Adrenal gland (tissue), 12 donors: ENCODE measurements around the gene ARHGAP25. TPM values are rescaled to one million over a fixed set of nuclear protein-coding genes. Genes with fewer than 3 reads are reported as not detected.

ENCODE experiments used
- DNase-seq, 7 donors: peaks; one replicate each; pipeline ENCODE4 v3.0.0-alpha.2; 2019 to 2020
- H3K27ac ChIP-seq, 5 donors: fragments of 200-600 bp; sonication (generic) in 4 of 5; 1 replicate in 3 of 5; 2 replicates in 2 of 5; pipeline versions ENCODE4 v1.5.1 to v1.8.0; 2016 to 2020; ENCODE audit warnings: mild to moderate bottlenecking in 1 of 5
- H3K27me3 ChIP-seq: fragments of 200-600 bp; 2 replicates; pipeline ENCODE4 v1.8.0; 2021
- H3K36me3 ChIP-seq, 2 donors: fragments of 200-600 bp; replicated peaks in 1 of 2; 1 replicate in 1 of 2; 2 replicates in 1 of 2; pipeline versions ENCODE4 v1.5.1 to v1.8.0; 2018 to 2022
- H3K4me1 ChIP-seq, 2 donors: fragments of 200-600 bp; replicated peaks in 1 of 2; 1 replicate in 1 of 2; 2 replicates in 1 of 2; pipeline versions ENCODE4 v1.5.1 to v1.8.0; 2018 to 2021
- H3K4me3 ChIP-seq, 4 donors: fragments of 200-600 bp; sonication (generic) in 3 of 4; one replicate each; pipeline ENCODE4 v1.5.1; 2016 to 2018
- H3K9me3 ChIP-seq, 3 donors: fragments of 200-600 bp; sonication (generic) in 1 of 3; replicated peaks in 1 of 3; 1 replicate in 2 of 3; 2 replicates in 1 of 3; pipeline versions ENCODE4 v1.5.1 to v1.8.0; 2016 to 2021
- POLR2A ChIP-seq, 2 donors: fragments of 450-650 bp; IDR thresholded peaks; one replicate each; pipeline ENCODE4 v1.6.1; 2017; ENCODE audit warnings: antibody characterized with exemption in 2 of 2, mild to moderate bottlenecking in 2 of 2, moderate library complexity in 1 of 2
- WGBS, 4 donors: extraction: QIAGEN DNeasy Blood & Tissue Kit in 2 of 4; methylation state at CpG; one replicate each; pipeline versions ENCODE4 v1.1.5 to v1.1.7; 2013 to 2017; 5-methylcytosine and 5-hydroxymethylcytosine counted together
- intact Hi-C, 2 donors: fragments of 100-400 bp; cut with DNase I; formaldehyde crosslinking; loops; one replicate each; pipeline versions ENCODE4 v1.14.1 to v1.15.0; 2022 to 2023
- polyA plus RNA-seq, 3 donors: library from polyadenylated mRNA; stranded (reverse); fragments of 200-250 nt in 2 of 3; fragments of 350-450 nt in 1 of 3; fragmentation: Illumina TruSeq in 1 of 3; extraction: RNeasy Lipid Tissue Mini Kit (QIAGEN cat#74804) in 1 of 3; gene quantifications; one replicate each; pipeline ENCODE4 v1.2.3, GENCODE V29; 2013 to 2014
- total RNA-seq, 9 donors: library from RNA; depleted of rRNA in 4 of 9; stranded (reverse); fragments of >200 nt in 4 of 9; fragments of 120-200 nt in 1 of 9; fragmentation: NEBNext Ultra II Directional in 1 of 9; extraction: Animal tissue kit (Norgen Biotek cat#: 25700) in 1 of 9; gene quantifications; one replicate each; pipeline versions ENCODE4 v1.1.0 to v1.2.4, GENCODE V29; 2013 to 2023
- TF ChIP-seq, protein P1 (sequence below), 6 experiments: fragments of 450-650 bp in 4 of 6; fragments of 200-600 bp in 2 of 6; sonication (generic) in 1 of 6; IDR thresholded peaks; 1 replicate in 5 of 6; 2 replicates in 1 of 6; pipeline versions ENCODE4 v1.5.1 to v1.8.0; 2016 to 2021; ENCODE audit warnings: antibody characterized with exemption in 6 of 6, mild to moderate bottlenecking in 2 of 6, moderate library complexity in 1 of 6
- donor health status: healthy with polysubstance abuse.
- donor health status: Bipolar disorder and iron deficiency.
- donor health status: DM: yes; HTN: yes; CAD: no.
- donor health status: DM: no; HTN: no; CAD: no.
- donor health status: DM: no; HTN: no; CAD: no.
- donor health status: DM: yes; HTN: yes; CAD: no.

The ARHGAP25 gene
- total and polyA plus RNA-seq, 12 donors, result 5.5 to 17.6 (median 10.6) TPM

DNA sequence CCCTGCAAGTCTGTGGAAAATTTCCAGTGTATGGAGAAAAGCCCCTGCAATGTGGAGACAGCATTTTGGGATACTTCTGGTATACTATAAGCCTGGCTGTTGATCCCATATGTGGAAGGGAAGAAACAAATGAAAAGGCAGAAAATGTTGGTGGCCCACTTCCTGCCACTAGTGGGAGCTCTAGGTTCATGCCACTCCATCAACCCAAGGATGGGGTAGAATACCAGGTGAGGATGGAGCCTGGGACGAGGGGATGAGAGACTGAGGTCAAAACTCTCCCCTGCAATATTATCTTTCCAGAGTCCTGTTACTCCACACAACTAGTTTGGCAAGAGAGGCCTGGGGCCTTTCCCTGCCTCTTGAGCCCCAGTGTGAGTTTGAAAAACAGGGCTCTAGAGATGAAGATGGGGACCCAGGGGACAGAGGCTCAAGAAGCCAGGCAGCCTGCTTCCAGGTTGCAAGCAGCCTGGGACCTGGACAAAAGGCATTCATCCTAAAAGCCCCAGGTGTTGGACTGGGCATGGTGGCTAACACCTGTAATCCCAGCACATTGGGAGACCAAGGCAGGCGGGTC, 104.7 kb downstream of the ARHGAP25 start:
- intact Hi-C loops, result loop anchor here in 1 of 2 donors (10.0 kb wide), 1 partner anchor 75 kb away; no protein-coding TSS in a partner anchor
- Histone ChIP-seq H3K27me3 (no peaks in the 10 kb centered on the region), H3K36me3 (no peaks in the 10 kb centered on the region), H3K4me3 (no peak overlapping the region), H3K4me1 (no peaks in the 10 kb centered on the region), H3K9me3 (no peaks in the 10 kb centered on the region), H3K27ac (no peak overlapping the region)
- TF ChIP-seq, protein P1, sequence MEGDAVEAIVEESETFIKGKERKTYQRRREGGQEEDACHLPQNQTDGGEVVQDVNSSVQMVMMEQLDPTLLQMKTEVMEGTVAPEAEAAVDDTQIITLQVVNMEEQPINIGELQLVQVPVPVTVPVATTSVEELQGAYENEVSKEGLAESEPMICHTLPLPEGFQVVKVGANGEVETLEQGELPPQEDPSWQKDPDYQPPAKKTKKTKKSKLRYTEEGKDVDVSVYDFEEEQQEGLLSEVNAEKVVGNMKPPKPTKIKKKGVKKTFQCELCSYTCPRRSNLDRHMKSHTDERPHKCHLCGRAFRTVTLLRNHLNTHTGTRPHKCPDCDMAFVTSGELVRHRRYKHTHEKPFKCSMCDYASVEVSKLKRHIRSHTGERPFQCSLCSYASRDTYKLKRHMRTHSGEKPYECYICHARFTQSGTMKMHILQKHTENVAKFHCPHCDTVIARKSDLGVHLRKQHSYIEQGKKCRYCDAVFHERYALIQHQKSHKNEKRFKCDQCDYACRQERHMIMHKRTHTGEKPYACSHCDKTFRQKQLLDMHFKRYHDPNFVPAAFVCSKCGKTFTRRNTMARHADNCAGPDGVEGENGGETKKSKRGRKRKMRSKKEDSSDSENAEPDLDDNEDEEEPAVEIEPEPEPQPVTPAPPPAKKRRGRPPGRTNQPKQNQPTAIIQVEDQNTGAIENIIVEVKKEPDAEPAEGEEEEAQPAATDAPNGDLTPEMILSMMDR (IDR thresholded peaks at IDR 0.05), result peak; percentile 15 to 54 (median 44)
- no peak for TF ChIP-seq POLR2A (IDR thresholded peaks at IDR 0.05)
- no peak for DNase-seq
- 81 to 93% (median 87%) methylated on average over 2 of the region's 2 CpGs for WGBS, 4 donors

- Histone ChIP-seq H3K4me3 (no peak overlapping the region), H3K9me3 (no peaks in the 10 kb centered on the region), H3K4me1 (no peaks in the 10 kb centered on the region), H3K27ac (no peak overlapping the region), H3K36me3 (no peaks in the 10 kb centered on the region), H3K27me3 (peaks cover 3% of the 10 kb centered on the region)
- intact Hi-C loops, result no loop called here
- DNase-seq, result no peak
- no peak for TF ChIP-seq POLR2A (IDR thresholded peaks at IDR 0.05)
- TF ChIP-seq, protein P1 (IDR thresholded peaks at IDR 0.05), result no peak
- WGBS, 4 donors, result 82 to 90% (median 86%) methylated on average over 2 of the region's 2 CpGs
Measured at GRCh38 chr2:68845043-68845442, 110.4 kb downstream of the ARHGAP25 start.

DNA sequence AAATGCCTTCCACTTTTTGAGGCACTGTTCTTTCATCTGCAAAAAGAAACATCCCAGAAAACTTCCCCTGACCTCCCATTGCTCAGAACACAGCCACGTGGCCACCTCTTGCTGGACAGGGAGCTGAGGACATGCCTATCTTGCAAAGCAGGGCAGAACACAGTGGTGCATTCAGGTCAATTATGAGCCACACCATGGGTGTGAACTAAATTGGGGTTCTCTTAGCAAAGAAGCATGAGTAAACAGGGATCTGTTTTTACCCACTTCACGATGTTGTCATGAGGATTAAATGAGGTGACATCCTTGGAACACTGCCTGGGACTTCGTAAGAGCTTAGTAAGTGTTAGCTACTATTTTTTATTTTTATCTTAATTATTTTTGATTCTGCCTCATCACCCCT, 111.5 kb downstream of the ARHGAP25 start:
- 66 to 71% (median 69%) methylated on average over 3 of the region's 3 CpGs for WGBS, 4 donors
- TF ChIP-seq POLR2A (IDR thresholded peaks at IDR 0.05), result no peak
- TF ChIP-seq, protein P1 (IDR thresholded peaks at IDR 0.05), result no peak
- Histone ChIP-seq H3K4me3 (no peak overlapping the region), H3K36me3 (no peaks in the 10 kb centered on the region), H3K4me1 (no peaks in the 10 kb centered on the region), H3K27me3 (peaks cover 8% of the 10 kb centered on the region), H3K9me3 (no peaks in the 10 kb centered on the region), H3K27ac (no peak overlapping the region)
- DNase-seq, result no peak
- intact Hi-C loops, result no loop called here

DNA sequence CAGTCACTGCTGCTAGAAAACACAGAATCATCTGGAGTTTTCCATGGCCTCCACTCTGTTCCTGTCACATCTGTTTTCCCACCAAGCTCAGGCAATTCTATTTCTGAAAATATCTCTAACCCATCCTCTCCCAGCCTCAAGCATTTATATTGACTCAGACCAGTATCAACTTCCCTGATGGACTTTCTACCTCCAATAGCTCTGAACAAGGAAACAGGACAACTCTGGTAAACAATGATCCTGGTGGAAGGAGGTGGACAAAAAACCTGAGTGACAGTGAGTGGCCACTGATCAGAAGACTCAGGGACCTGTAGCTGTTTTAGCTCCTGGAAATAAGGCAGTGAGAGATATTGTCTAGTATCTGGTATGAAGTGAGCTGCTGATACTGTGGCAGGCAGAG, 113.1 kb downstream of the ARHGAP25 start:
- no peak overlapping the region for H3K27ac ChIP-seq
- DNase-seq, result no peak

More for the DNA sequence above, 113.1 kb downstream of the ARHGAP25 start:
- Histone ChIP-seq H3K27me3 (peaks cover 8% of the 10 kb centered on the region), H3K9me3 (no peaks in the 10 kb centered on the region), H3K4me1 (no peaks in the 10 kb centered on the region), H3K4me3 (no peak overlapping the region), H3K36me3 (no peaks in the 10 kb centered on the region)
- no peak for TF ChIP-seq POLR2A (IDR thresholded peaks at IDR 0.05)
- TF ChIP-seq, protein P1 (IDR thresholded peaks at IDR 0.05), result no peak
- intact Hi-C loops, result no loop called here
